Measurements from ENCODE around the gene SERTAD2. TPM values are rescaled to one million over a fixed set of nuclear protein-coding genes. Genes with fewer than 3 reads are reported as not detected.

SERTAD2 gene
- total and polyA plus RNA-seq, 2 experiments from 2014 or later, result 12.0 to 21.2 TPM

DNA sequence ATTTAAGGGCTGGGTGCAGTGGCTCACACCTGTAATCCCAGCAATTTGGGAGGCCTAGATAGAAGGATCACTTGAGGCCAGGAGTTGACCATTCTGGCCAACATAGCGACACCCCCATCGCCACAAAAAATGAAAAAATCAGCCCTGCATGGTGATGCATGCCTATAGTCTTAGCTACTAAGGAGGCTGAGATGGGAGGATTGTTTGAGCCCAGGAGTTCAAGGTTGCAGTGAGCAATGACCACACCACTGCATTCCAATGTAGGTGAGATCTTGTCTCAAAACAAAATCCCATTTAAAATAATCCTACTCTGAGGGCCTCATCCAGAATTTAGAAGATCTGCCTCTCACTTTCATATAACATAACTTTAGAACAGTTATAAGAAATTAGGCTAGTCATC lies 2.7 kb upstream of the SERTAD2 start:
- Histone ChIP-seq H3K36me3 (no peaks in the 10 kb centered on the region), H3K27me3 (no peaks in the 10 kb centered on the region), H3K4me3 (no peak overlapping the region), H3K9me3 (ENCODE audit: low read depth) (no peaks in the 10 kb centered on the region), H3K4me1 (ENCODE audit: low read depth) (peaks cover 30% of the 10 kb centered on the region), H3K27ac (no peak overlapping the region)
- no peak for DNase-seq (ENCODE audit: low read depth in 1 of 2, low spot score in 1 of 2)
- TF ChIP-seq, protein P1, sequence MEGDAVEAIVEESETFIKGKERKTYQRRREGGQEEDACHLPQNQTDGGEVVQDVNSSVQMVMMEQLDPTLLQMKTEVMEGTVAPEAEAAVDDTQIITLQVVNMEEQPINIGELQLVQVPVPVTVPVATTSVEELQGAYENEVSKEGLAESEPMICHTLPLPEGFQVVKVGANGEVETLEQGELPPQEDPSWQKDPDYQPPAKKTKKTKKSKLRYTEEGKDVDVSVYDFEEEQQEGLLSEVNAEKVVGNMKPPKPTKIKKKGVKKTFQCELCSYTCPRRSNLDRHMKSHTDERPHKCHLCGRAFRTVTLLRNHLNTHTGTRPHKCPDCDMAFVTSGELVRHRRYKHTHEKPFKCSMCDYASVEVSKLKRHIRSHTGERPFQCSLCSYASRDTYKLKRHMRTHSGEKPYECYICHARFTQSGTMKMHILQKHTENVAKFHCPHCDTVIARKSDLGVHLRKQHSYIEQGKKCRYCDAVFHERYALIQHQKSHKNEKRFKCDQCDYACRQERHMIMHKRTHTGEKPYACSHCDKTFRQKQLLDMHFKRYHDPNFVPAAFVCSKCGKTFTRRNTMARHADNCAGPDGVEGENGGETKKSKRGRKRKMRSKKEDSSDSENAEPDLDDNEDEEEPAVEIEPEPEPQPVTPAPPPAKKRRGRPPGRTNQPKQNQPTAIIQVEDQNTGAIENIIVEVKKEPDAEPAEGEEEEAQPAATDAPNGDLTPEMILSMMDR (IDR thresholded peaks at IDR 0.05; ENCODE audit: low read depth, low read length), result no peak

DNA sequence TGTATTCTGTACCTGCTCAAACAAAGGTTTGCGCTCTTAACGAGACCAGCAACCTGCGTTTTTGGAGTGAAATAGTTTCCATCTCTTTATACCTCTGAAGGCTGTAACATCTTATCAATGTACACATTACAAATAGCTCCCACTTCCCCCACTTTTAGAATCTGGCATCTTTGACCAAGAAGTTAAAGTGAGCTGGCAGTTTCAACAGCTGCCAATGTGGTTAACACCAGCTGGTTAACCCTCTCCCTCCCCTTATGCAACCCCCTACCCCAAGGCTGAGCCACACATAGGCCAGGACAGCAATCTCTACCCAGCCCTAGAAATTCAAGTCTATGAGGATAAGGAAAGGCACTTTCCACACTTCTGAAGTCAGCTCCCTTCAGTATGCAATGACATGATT lies 2.2 kb upstream of the SERTAD2 start:
- H3K9me3 ChIP-seq (ENCODE audit: low read depth), result no peaks in the 10 kb centered on the region
- no peaks in the 10 kb centered on the region for H3K36me3 ChIP-seq
- no peak overlapping the region for H3K4me3 ChIP-seq
- TF ChIP-seq, protein P1 (IDR thresholded peaks at IDR 0.05; ENCODE audit: low read depth, low read length), result no peak
- DNase-seq (ENCODE audit: low read depth in 1 of 2, low spot score in 1 of 2), result no peak
- H3K4me1 ChIP-seq (ENCODE audit: low read depth), result peaks cover 34% of the 10 kb centered on the region
- H3K27me3 ChIP-seq, result no peaks in the 10 kb centered on the region
- H3K27ac ChIP-seq, result peak overlapping the region; percentile 97

DNA sequence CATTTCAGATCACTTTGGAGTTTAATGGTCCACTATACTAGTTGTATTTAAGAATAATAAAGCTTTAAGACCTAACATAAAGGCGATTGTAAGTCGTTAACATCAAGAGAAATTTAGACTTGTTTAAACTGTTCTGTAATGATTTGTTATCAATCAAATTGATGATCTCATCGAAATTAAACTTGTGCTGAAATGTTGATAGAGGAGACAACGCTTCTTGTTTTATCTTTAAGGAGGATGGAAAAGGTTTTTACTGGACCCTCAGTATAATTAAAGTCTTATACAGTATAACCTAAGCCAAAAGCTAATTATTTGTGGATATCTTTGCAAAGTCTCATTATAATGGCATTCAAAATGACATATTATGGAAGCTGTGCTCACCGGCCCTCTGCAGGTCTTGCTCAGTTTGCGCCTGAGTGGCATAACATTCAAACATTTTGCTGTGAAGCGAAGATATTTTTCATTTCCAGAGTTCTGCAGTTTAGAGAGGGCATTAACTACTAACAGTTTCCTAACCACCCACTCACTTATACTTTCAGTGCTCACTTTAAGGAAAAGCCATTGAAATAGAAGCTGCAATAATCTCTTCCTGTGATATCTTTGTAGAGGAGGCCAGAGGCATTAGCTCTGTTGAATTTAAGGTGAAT lies 1.4 kb upstream of the SERTAD2 start:
- Histone ChIP-seq H3K4me3 (peak overlapping the region; percentile 40), H3K27ac (peak overlapping the region; percentile 97), H3K27me3 (no peaks in the 10 kb centered on the region), H3K36me3 (no peaks in the 10 kb centered on the region), H3K4me1 (ENCODE audit: low read depth) (peaks cover 41% of the 10 kb centered on the region), H3K9me3 (ENCODE audit: low read depth) (no peaks in the 10 kb centered on the region)
- peak in 1 of 2 donors; percentile 31 for DNase-seq (ENCODE audit: low read depth in 1 of 2, low spot score in 1 of 2)
- TF ChIP-seq, protein P1 (IDR thresholded peaks at IDR 0.05; ENCODE audit: low read depth, low read length), result peak; percentile 35

DNA sequence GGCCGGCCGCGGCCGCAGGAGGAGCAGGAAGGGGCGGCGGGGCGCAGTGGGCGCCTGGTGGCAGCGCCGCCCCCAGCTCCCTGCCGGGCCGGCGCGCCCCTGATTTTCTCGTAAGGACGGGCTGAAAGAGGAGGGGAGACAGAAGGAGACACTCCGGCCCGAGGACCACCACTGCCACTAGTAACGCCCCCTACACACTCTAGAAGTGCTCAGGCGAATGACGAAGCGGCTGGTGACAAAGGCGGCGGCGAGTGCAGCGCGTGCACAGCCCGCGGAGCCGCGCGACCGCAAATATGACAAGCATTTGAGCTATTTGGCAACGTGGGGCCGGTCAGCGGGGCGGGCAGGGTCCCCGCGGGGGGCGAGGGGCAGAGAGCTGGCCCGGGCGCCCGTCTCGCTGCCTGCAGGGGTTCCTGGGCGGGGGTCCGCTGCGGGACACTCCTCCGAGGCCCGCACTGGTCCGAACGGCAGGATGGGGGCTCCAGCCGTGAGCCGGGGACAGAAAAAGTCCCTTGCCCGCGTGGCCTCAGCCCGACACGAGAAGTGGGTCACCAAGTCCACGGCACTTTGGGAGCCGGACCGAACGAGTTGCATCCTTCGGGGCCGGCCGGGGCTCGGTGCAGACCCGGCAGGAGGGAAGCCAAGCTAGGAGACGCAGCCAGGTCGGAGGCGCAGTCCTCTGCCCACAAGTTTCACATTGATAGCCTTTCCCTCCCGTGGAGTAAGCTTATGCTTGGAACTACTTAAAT lies 524 bp upstream of the SERTAD2 start:
- Histone ChIP-seq H3K27me3 (no peaks in the 10 kb centered on the region), H3K4me3 (peak overlapping the region; percentile 40), H3K9me3 (ENCODE audit: low read depth) (no peaks in the 10 kb centered on the region), H3K36me3 (no peaks in the 10 kb centered on the region), H3K4me1 (ENCODE audit: low read depth) (peaks cover 42% of the 10 kb centered on the region), H3K27ac (peak overlapping the region; percentile 97)
- TF ChIP-seq, protein P1 (IDR thresholded peaks at IDR 0.05; ENCODE audit: low read depth, low read length), result no peak
- DNase-seq (ENCODE audit: low read depth in 1 of 2, low spot score in 1 of 2), result peak; percentile 87 to 92

DNA sequence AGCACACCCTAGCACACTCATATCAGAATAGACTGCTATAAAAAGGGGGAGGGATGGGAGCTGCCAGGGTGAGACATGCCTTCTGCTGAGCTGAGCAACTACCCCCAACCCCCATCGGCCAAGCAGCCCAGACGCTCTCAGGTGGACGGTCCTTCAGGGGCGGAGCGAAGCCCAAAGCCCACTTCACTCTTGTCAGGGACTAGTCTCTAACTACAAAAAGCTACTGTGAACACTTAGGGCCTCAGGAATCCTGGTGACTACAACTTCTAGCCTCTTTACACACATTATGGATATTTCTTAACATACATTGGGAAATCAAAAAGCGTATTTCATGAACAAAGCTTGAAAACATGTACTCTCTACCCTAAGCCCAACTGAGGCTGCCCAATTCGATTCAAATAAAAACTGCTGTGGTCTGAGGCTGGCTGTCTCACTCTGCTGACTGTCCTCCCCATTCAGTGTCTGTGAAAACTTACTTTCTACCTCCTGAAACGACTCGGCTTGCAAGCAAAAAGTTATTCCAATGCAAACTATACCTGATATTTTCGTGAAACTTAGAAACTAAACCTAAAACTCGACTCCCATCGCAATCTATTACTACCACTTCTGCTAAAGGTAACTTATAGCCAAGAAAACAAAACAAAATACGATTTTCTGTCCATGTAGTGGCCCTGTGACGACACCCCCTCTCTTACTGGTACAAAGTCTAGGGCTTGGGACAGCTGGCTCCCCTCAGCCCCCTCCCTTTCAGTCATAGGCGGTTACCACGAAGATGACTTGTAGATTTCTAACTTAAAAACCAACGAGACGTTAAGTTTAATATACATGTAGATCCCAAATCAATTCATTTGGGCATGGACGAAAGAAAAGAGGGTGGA lies 1.2 kb downstream of the SERTAD2 start:
- TF ChIP-seq, protein P1 (IDR thresholded peaks at IDR 0.05; ENCODE audit: low read depth, low read length), result no peak
- Histone ChIP-seq H3K27ac (peak overlapping the region; percentile 97), H3K9me3 (ENCODE audit: low read depth) (no peaks in the 10 kb centered on the region), H3K4me1 (ENCODE audit: low read depth) (peaks cover 57% of the 10 kb centered on the region), H3K36me3 (no peaks in the 10 kb centered on the region), H3K27me3 (no peaks in the 10 kb centered on the region), H3K4me3 (peak overlapping the region; percentile 90)
- peak; percentile 77 to 79 for DNase-seq (ENCODE audit: low read depth in 1 of 2, low spot score in 1 of 2)

Data from cardiac muscle cell (in vitro differentiated cells and primary cell).